ENCODE results near the gene GCK. TPM values are rescaled to one million over a fixed set of nuclear protein-coding genes. Genes with fewer than 3 reads are reported as not detected.

GCK gene
- total and polyA plus RNA-seq, 2 donors (not counting 3 experiments of a cell fraction or from before 2014, with no cell fraction given) = 0.17 to 0.51 TPM

- no peak for DNase-seq (ENCODE audit: low read depth, low spot score)
- H3K4me1 ChIP-seq (ENCODE audit: control insufficient read depth, extremely low read depth, insufficient read depth, low read length) = no peaks in the 10 kb centered on the region
- no peaks in the 10 kb centered on the region for H3K79me2 ChIP-seq (ENCODE audit: control insufficient read depth, insufficient read depth, low read length)
- no peaks in the 10 kb centered on the region for H3K36me3 ChIP-seq (ENCODE audit: control insufficient read depth in 2 of 2, extremely low read depth in 1 of 2, insufficient read depth in 2 of 2, low read length in 2 of 2)
- no peak overlapping the region for H3K27ac ChIP-seq (ENCODE audit: insufficient read depth, low read depth, low read length)
- no peak overlapping the region for H3K4me2 ChIP-seq (ENCODE audit: insufficient read depth, low read length)
- POLR2A ChIA-PET = no interaction called here
- TF ChIP-seq MYC (IDR thresholded peaks at IDR 0.05; ENCODE audit: low read depth, low read length) (no peak), POLR2A (IDR thresholded peaks at IDR 0.05; ENCODE audit: low read depth, low read length) (no peak), EZH2 (IDR thresholded peaks at IDR 0.05; ENCODE audit: borderline replicate concordance, low read depth, low read length, severe bottlenecking) (no peak), GATA2 (IDR thresholded peaks at IDR 0.05; ENCODE audit: insufficient read depth, insufficient read length, low read depth, low read length) (no peak), POLR2AphosphoS5 (IDR thresholded peaks at IDR 0.05; ENCODE audit: insufficient read depth, low read depth, low read length) (no peak), JUN (IDR thresholded peaks at IDR 0.05; ENCODE audit: borderline replicate concordance, insufficient read depth, insufficient read length, low read depth) (no peak), FOS (IDR thresholded peaks at IDR 0.05; ENCODE audit: borderline replicate concordance, insufficient read depth, low read length) (no peak)
- TF ChIP-seq, protein P1, sequence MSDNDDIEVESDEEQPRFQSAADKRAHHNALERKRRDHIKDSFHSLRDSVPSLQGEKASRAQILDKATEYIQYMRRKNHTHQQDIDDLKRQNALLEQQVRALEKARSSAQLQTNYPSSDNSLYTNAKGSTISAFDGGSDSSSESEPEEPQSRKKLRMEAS (IDR thresholded peaks at IDR 0.05; ENCODE audit: insufficient read depth, insufficient read length) = no peak
- TF ChIP-seq, protein P2, sequence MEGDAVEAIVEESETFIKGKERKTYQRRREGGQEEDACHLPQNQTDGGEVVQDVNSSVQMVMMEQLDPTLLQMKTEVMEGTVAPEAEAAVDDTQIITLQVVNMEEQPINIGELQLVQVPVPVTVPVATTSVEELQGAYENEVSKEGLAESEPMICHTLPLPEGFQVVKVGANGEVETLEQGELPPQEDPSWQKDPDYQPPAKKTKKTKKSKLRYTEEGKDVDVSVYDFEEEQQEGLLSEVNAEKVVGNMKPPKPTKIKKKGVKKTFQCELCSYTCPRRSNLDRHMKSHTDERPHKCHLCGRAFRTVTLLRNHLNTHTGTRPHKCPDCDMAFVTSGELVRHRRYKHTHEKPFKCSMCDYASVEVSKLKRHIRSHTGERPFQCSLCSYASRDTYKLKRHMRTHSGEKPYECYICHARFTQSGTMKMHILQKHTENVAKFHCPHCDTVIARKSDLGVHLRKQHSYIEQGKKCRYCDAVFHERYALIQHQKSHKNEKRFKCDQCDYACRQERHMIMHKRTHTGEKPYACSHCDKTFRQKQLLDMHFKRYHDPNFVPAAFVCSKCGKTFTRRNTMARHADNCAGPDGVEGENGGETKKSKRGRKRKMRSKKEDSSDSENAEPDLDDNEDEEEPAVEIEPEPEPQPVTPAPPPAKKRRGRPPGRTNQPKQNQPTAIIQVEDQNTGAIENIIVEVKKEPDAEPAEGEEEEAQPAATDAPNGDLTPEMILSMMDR (IDR thresholded peaks at IDR 0.05; ENCODE audit: extremely low read depth in 1 of 2, insufficient read depth in 1 of 2, low read depth in 1 of 2, low read length in 2 of 2) = no peak
- H3K4me3 ChIP-seq (replicated peaks in 1 of 3; ENCODE audit: insufficient read depth in 1 of 3, low read depth in 1 of 3, low read length in 3 of 3) = no peak overlapping the region
- H3K9me1 ChIP-seq (replicated peaks; ENCODE audit: control insufficient read depth, extremely low read depth, insufficient read depth, low read length) = no peaks in the 10 kb centered on the region
- no peaks in the 10 kb centered on the region for H4K20me1 ChIP-seq (replicated peaks; ENCODE audit: control insufficient read depth, extremely low read depth, insufficient read depth, low read length)
- no peak for FAIRE-seq
- no peak overlapping the region for H3K9ac ChIP-seq (replicated peaks; ENCODE audit: extremely low read depth, insufficient read depth, low read length)
- H2AFZ ChIP-seq (ENCODE audit: low read depth, low read length) = peak overlapping the region; percentile 7
- H3K27me3 ChIP-seq (ENCODE audit: control insufficient read depth in 2 of 2, insufficient read depth in 2 of 2, low read length in 2 of 2) = peaks cover 29% of the 10 kb centered on the region in 2 experiments
- dilution Hi-C loops (cut with MboI; ENCODE audit: extremely low pct_ligation_motif_present, low sequenced_read_pairs) (no loop called here), intact Hi-C loops (cut with micrococcal nuclease) (no loop called here)
- CTCF ChIA-PET = interaction anchor here (1.1 kb wide), 1 partner anchor 107 kb away, joined by 3 read pairs; no protein-coding TSS in a partner anchor
- no peaks in the 10 kb centered on the region for H3K9me3 ChIP-seq (replicated peaks; ENCODE audit: control insufficient read depth, insufficient read depth, low read length)
- no TSS peak for BruUV-seq (replicated peaks)
These were observed 44.2 kb downstream of the GCK start for GRCh38 chr7:44144968-44145478.
